GM23248 (cell line): ENCODE data around the gene CALN1.

Experiments used
- EZH2 ChIP-seq: fragments of 200-600 bp; sonication (generic); IDR thresholded peaks from 2 replicates; pipeline ENCODE4 v1.6.1; 2018; ENCODE audit warnings: antibody characterized with exemption, mild to moderate bottlenecking; ENCODE audit not compliant: insufficient read depth, poor library complexity, severe bottlenecking
- EZH2phosphoT487 ChIP-seq: fragments of 200-600 bp; sonication (generic); IDR thresholded peaks from 2 replicates; pipeline ENCODE4 v1.6.1; 2018; ENCODE audit warnings: antibody characterized with exemption, moderate library complexity, mild to moderate bottlenecking, low read depth; ENCODE audit not compliant: insufficient read depth

- no peak for TF ChIP-seq EZH2
- no peak for TF ChIP-seq EZH2phosphoT487
Measured at GRCh38 chr7:71933426-71933825, 478.7 kb downstream of the CALN1 start.
